Esophagus squamous epithelium (tissue), 5 donors: ENCODE data around the gene GATAD2A. TPM values are rescaled to one million over a fixed set of nuclear protein-coding genes. Genes with fewer than 3 reads are reported as not detected.

Experiments
- DNase-seq: peaks from one replicate; lab custom pipeline; 2025; lab: John Stamatoyannopoulos, UW
- H3K27ac ChIP-seq, 4 donors: fragments of 200-600 bp; sonication (generic); one replicate each; pipeline ENCODE4 v1.5.1; 2016 to 2019; ENCODE audit warnings: mild to moderate bottlenecking in 1 of 4
- H3K27me3 ChIP-seq, 4 donors: fragments of 200-600 bp; sonication (generic); 1 replicate in 3 of 4; 2 replicates in 1 of 4; pipeline versions ENCODE4 v1.5.1 to v1.6.0; 2017 to 2021; ENCODE audit warnings: antibody characterized with exemption in 1 of 4
- H3K36me3 ChIP-seq, 3 donors: fragments of 200-600 bp; sonication (generic); one replicate each; pipeline ENCODE4 v1.5.1; 2016 to 2019
- H3K4me1 ChIP-seq, 3 donors: fragments of 200-600 bp; sonication (generic); one replicate each; pipeline ENCODE4 v1.5.1; 2017 to 2019
- H3K4me3 ChIP-seq, 4 donors: fragments of 200-600 bp; sonication (generic); 1 replicate in 3 of 4; 2 replicates in 1 of 4; pipeline ENCODE4 v1.5.1; 2016 to 2019; ENCODE audit warnings: mild to moderate bottlenecking in 2 of 4, moderate library complexity in 1 of 4
- H3K9me3 ChIP-seq, 3 donors: fragments of 200-600 bp; sonication (generic); one replicate each; pipeline ENCODE4 v1.5.1; 2016 to 2019
- CTCF ChIP-seq, 6 experiments: fragments of 450-650 bp in 4 of 6; fragments of 200-600 bp in 2 of 6; sonication (generic) in 2 of 6; IDR thresholded peaks; one replicate each; pipeline ENCODE4 v1.5.1; 2016 to 2019; ENCODE audit warnings: antibody characterized with exemption in 6 of 6, mild to moderate bottlenecking in 4 of 6, moderate library complexity in 4 of 6
- POLR2A ChIP-seq, 4 donors: fragments of 450-650 bp; IDR thresholded peaks; one replicate each; pipeline ENCODE4 v1.6.1; 2017; ENCODE audit warnings: antibody characterized with exemption in 4 of 4, mild to moderate bottlenecking in 4 of 4, moderate library complexity in 3 of 4
- WGBS, 2 donors: methylation state at CpG; one replicate each; pipeline ENCODE4 v1.1.5; 2018; 5-methylcytosine and 5-hydroxymethylcytosine counted together
- intact Hi-C: fragments of 100-400 bp; cut with DNase I; formaldehyde crosslinking; loops from one replicate; pipeline ENCODE4 v1.15.0; 2022
- total RNA-seq, 4 donors: library from RNA; depleted of rRNA; stranded (reverse); fragments of >200 nt; gene quantifications; one replicate each; pipeline ENCODE4 v1.1.0, GENCODE V29; 2016
- donor health status: DM: yes; HTN: yes; CAD: no.

Gene GATAD2A
- total RNA-seq, 4 donors from 2014 or later: 39.7 to 81.4 (median 41.6) TPM

GRCh38 chr19:19542507-19542906 lies 137.0 kb downstream of the GATAD2A start:
- no peak for DNase-seq
- peaks cover 24 to 43% (median 31%) of the 10 kb centered on the region in 3 donors for H3K4me1 ChIP-seq
- no peaks in the 10 kb centered on the region for H3K36me3 ChIP-seq
- peaks cover 0 to 4% (median 0%) of the 10 kb centered on the region in 3 donors for H3K9me3 ChIP-seq
- H3K27ac ChIP-seq: no peak overlapping the region
- 77 to 81% methylated on average over 9 to 10 of the region's 12 CpGs for WGBS, 2 donors
- H3K4me3 ChIP-seq: no peak overlapping the region
- peaks cover 0 to 100% (median 28%) of the 10 kb centered on the region in 4 donors for H3K27me3 ChIP-seq
- TF ChIP-seq CTCF (IDR thresholded peaks at IDR 0.05): no peak
- TF ChIP-seq POLR2A (IDR thresholded peaks at IDR 0.05): no peak
- intact Hi-C loops: loop anchor here (10.0 kb wide), 1 partner anchor 732 kb away; no protein-coding TSS in a partner anchor

- no peak overlapping the region for H3K4me3 ChIP-seq
- H3K27ac ChIP-seq: no peak overlapping the region
- peaks cover 20 to 37% (median 25%) of the 10 kb centered on the region in 3 donors for H3K4me1 ChIP-seq
- no peaks in the 10 kb centered on the region for H3K36me3 ChIP-seq
- 82 to 83% methylated on average over 3 to 8 of the region's 13 CpGs for WGBS, 2 donors
- peaks cover 0 to 100% (median 28%) of the 10 kb centered on the region in 4 donors for H3K27me3 ChIP-seq
- no peak for TF ChIP-seq CTCF (IDR thresholded peaks at IDR 0.05)
- no peak for TF ChIP-seq POLR2A (IDR thresholded peaks at IDR 0.05)
- no peak for DNase-seq
- peaks cover 0 to 4% (median 0%) of the 10 kb centered on the region in 3 donors for H3K9me3 ChIP-seq
- intact Hi-C loops: loop anchor here (10.0 kb wide), 1 partner anchor 732 kb away; no protein-coding TSS in a partner anchor
These were observed 137.6 kb downstream of the GATAD2A start for GRCh38 chr19:19543101-19543500.

- intact Hi-C loops: loop anchor here (10.0 kb wide), 1 partner anchor 731 kb away; no protein-coding TSS in a partner anchor
- no peak for TF ChIP-seq CTCF (IDR thresholded peaks at IDR 0.05)
- no peak for TF ChIP-seq POLR2A (IDR thresholded peaks at IDR 0.05)
- H3K9me3 ChIP-seq: peaks cover 0 to 4% (median 0%) of the 10 kb centered on the region in 3 donors
- peaks cover 14 to 32% (median 20%) of the 10 kb centered on the region in 3 donors for H3K4me1 ChIP-seq
- 60% methylated on average over 3 of the region's 19 CpGs; no CpG with 5 or more reads in 1 of the 2 donors for WGBS, 2 donors
- no peaks in the 10 kb centered on the region for H3K36me3 ChIP-seq
- H3K27ac ChIP-seq: no peak overlapping the region
- H3K27me3 ChIP-seq: peaks cover 0 to 100% (median 25%) of the 10 kb centered on the region in 4 donors
- no peak for DNase-seq
- H3K4me3 ChIP-seq: no peak overlapping the region
These were observed 138.2 kb downstream of the GATAD2A start for GRCh38 chr19:19543640-19544039.

GRCh38 chr19:19544257-19544953 lies 138.9 kb downstream of the GATAD2A start:
- H3K9me3 ChIP-seq: peaks cover 0 to 4% (median 0%) of the 10 kb centered on the region in 3 donors
- no peak overlapping the region for H3K4me3 ChIP-seq
- 91 to 95% methylated on average over 18 to 20 of the region's 75 CpGs for WGBS, 2 donors
- DNase-seq: no peak
- no peaks in the 10 kb centered on the region for H3K36me3 ChIP-seq
- no peak for TF ChIP-seq CTCF (IDR thresholded peaks at IDR 0.05)
- no peak for TF ChIP-seq POLR2A (IDR thresholded peaks at IDR 0.05)
- peaks cover 0 to 100% (median 21%) of the 10 kb centered on the region in 4 donors for H3K27me3 ChIP-seq
- H3K27ac ChIP-seq: no peak overlapping the region
- intact Hi-C loops: loop anchor here (10.0 kb wide), 1 partner anchor 730 kb away; no protein-coding TSS in a partner anchor
- peaks cover 14 to 27% (median 18%) of the 10 kb centered on the region in 3 donors for H3K4me1 ChIP-seq
